CD4-positive, alpha-beta T cell treated with Interleukin-12 subunit alpha and Interleukin-12 subunit beta, for 1 hour (primary cell): ENCODE measurements around the gene NSG1.
"Not testable (repeated sequence)": the region's sequence is repeated elsewhere in the genome, so short reads cannot be mapped to it uniquely, and the experiment has no call there.

ENCODE experiments used
- DNase-seq: peaks from one replicate; pipeline ENCODE4 v3.0.0-alpha.2; 2020

Gene NSG1

GRCh38 chr4:4437798-4438470 lies 51.0 kb downstream of the NSG1 start:
- no peak for DNase-seq

- DNase-seq, result no peak
Observed at GRCh38 chr4:4438891-4439290, 52.0 kb downstream of the NSG1 start.

- no peak for DNase-seq
Observed at GRCh38 chr4:4439782-4440181, 52.9 kb downstream of the NSG1 start.

- DNase-seq, result no peak
Observed at GRCh38 chr4:4440333-4441061, 53.6 kb downstream of the NSG1 start.

- no peak for DNase-seq
Observed at GRCh38 chr4:4443821-4444220, 56.9 kb downstream of the NSG1 start.

GRCh38 chr4:4446434-4446833 lies 59.5 kb downstream of the NSG1 start:
- DNase-seq, result no peak

- DNase-seq, result no peak
Observed at GRCh38 chr4:4455210-4455865, 68.4 kb downstream of the NSG1 start.

GRCh38 chr4:4456351-4456750 lies 69.4 kb downstream of the NSG1 start:
- no peak for DNase-seq

GRCh38 chr4:4456816-4457578 lies 70.1 kb downstream of the NSG1 start:
- DNase-seq, result no peak

GRCh38 chr4:4457803-4458553 lies 71.1 kb downstream of the NSG1 start:
- no peak for DNase-seq

- no peak for DNase-seq
Observed at GRCh38 chr4:4459181-4459580, 72.3 kb downstream of the NSG1 start.

- no peak for DNase-seq
Observed at GRCh38 chr4:4460759-4461158, 73.9 kb downstream of the NSG1 start.

GRCh38 chr4:4461178-4461577 lies 74.3 kb downstream of the NSG1 start:
- DNase-seq, result no peak

- DNase-seq, result peak; percentile 71
Observed at GRCh38 chr4:4461850-4462249, 74.9 kb downstream of the NSG1 start.

- DNase-seq, result peak; percentile 5
Observed at GRCh38 chr4:4462970-4463369, 76.1 kb downstream of the NSG1 start.

- not testable (repeated sequence) for DNase-seq
Observed at GRCh38 chr4:4465238-4465637, 78.3 kb downstream of the NSG1 start.
